HEK293 (cell line): Measurements from ENCODE around the gene TEDC2.

Experiments used
- KLF16 ChIP-seq: fragments of 450-650 bp; formaldehyde crosslinking; IDR thresholded peaks from 2 replicates; pipeline ENCODE4 v1.5.1; 2017; ENCODE audit warnings: missing biosample characterization, missing genetic modification characterization
- YY1 ChIP-seq: fragments of 450-650 bp; formaldehyde crosslinking; IDR thresholded peaks from 2 replicates; pipeline ENCODE4 v1.5.1; 2018; ENCODE audit warnings: missing biosample characterization, missing genetic modification characterization
- ZNF132 ChIP-seq: fragments of 450-650 bp; formaldehyde crosslinking; IDR thresholded peaks from 2 replicates; pipeline ENCODE4 v1.5.1; 2017; ENCODE audit warnings: missing biosample characterization, missing genetic modification characterization, borderline replicate concordance
- ZNF157 ChIP-seq: fragments of 450-650 bp; formaldehyde crosslinking; IDR thresholded peaks from 2 replicates; pipeline ENCODE4 v1.5.1; 2016; ENCODE audit warnings: missing biosample characterization, missing genetic modification characterization
- ZNF302 ChIP-seq: fragments of 450-650 bp; formaldehyde crosslinking; IDR thresholded peaks from 2 replicates; pipeline ENCODE4 v1.5.1; 2016; ENCODE audit warnings: missing biosample characterization, missing genetic modification characterization, low read depth
- ZNF449 ChIP-seq: fragments of 450-650 bp; formaldehyde crosslinking; IDR thresholded peaks from 2 replicates; pipeline ENCODE4 v1.5.1; 2017; ENCODE audit warnings: missing biosample characterization, mild to moderate bottlenecking, missing genetic modification characterization, moderate library complexity
- ZSCAN18 ChIP-seq: fragments of 450-650 bp; formaldehyde crosslinking; IDR thresholded peaks from 2 replicates; pipeline ENCODE4 v1.5.1; 2016; ENCODE audit warnings: missing biosample characterization, missing genetic modification characterization
- TF ChIP-seq, protein P1 (sequence below): fragments of 450-650 bp; formaldehyde crosslinking; IDR thresholded peaks from 2 replicates; pipeline ENCODE4 v1.5.1; 2016; ENCODE audit warnings: missing biosample characterization, missing genetic modification characterization
- TF ChIP-seq, protein P2 (sequence below): fragments of 450-650 bp; formaldehyde crosslinking; IDR thresholded peaks from 2 replicates; pipeline ENCODE4 v1.5.1; 2016; ENCODE audit warnings: missing biosample characterization, missing genetic modification characterization, low read depth

DNA sequence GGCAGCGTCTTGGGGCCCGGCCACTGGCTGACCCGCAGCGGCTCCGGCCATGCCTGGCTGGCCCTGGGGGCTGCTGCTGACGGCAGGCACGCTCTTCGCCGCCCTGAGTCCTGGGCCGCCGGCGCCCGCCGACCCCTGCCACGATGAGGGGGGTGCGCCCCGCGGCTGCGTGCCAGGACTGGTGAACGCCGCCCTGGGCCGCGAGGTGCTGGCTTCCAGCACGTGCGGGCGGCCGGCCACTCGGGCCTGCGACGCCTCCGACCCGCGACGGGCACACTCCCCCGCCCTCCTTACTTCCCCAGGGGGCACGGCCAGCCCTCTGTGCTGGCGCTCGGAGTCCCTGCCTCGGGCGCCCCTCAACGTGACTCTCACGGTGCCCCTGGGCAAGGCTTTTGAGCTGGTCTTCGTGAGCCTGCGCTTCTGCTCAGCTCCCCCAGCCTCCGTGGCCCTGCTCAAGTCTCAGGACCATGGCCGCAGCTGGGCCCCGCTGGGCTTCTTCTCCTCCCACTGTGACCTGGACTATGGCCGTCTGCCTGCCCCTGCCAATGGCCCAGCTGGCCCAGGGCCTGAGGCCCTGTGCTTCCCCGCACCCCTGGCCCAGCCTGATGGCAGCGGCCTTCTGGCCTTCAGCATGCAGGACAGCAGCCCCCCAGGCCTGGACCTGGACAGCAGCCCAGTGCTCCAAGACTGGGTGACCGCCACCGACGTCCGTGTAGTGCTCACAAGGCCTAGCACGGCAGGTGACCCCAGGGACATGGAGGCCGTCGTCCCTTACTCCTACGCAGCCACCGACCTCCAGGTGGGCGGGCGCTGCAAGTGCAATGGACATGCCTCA is 12.0 kb downstream of the TEDC2 start:
- TF ChIP-seq, protein P1, sequence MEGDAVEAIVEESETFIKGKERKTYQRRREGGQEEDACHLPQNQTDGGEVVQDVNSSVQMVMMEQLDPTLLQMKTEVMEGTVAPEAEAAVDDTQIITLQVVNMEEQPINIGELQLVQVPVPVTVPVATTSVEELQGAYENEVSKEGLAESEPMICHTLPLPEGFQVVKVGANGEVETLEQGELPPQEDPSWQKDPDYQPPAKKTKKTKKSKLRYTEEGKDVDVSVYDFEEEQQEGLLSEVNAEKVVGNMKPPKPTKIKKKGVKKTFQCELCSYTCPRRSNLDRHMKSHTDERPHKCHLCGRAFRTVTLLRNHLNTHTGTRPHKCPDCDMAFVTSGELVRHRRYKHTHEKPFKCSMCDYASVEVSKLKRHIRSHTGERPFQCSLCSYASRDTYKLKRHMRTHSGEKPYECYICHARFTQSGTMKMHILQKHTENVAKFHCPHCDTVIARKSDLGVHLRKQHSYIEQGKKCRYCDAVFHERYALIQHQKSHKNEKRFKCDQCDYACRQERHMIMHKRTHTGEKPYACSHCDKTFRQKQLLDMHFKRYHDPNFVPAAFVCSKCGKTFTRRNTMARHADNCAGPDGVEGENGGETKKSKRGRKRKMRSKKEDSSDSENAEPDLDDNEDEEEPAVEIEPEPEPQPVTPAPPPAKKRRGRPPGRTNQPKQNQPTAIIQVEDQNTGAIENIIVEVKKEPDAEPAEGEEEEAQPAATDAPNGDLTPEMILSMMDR = no peak
- TF ChIP-seq YY1 (tag by site-specific recombination) = no peak
- no peak for TF ChIP-seq ZSCAN18 (tag by site-specific recombination)
- TF ChIP-seq, protein P2, sequence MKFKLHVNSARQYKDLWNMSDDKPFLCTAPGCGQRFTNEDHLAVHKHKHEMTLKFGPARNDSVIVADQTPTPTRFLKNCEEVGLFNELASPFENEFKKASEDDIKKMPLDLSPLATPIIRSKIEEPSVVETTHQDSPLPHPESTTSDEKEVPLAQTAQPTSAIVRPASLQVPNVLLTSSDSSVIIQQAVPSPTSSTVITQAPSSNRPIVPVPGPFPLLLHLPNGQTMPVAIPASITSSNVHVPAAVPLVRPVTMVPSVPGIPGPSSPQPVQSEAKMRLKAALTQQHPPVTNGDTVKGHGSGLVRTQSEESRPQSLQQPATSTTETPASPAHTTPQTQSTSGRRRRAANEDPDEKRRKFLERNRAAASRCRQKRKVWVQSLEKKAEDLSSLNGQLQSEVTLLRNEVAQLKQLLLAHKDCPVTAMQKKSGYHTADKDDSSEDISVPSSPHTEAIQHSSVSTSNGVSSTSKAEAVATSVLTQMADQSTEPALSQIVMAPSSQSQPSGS (tag by site-specific recombination) = no peak
- no peak for TF ChIP-seq KLF16 (tag by site-specific recombination)
- TF ChIP-seq ZNF132 (tag by site-specific recombination) = no peak
- TF ChIP-seq ZNF157 (tag by site-specific recombination) = no peak
- no peak for TF ChIP-seq ZNF302 (tag by site-specific recombination)
- no peak for TF ChIP-seq ZNF449 (tag by site-specific recombination)
